Measurements from ENCODE around the gene C5AR2. TPM values are rescaled to one million over a fixed set of nuclear protein-coding genes. Genes with fewer than 3 reads are reported as not detected.

C5AR2 gene
- total and polyA plus RNA-seq, 2 experiments from 2014 or later: 0.28 TPM; not detected in 1

DNA sequence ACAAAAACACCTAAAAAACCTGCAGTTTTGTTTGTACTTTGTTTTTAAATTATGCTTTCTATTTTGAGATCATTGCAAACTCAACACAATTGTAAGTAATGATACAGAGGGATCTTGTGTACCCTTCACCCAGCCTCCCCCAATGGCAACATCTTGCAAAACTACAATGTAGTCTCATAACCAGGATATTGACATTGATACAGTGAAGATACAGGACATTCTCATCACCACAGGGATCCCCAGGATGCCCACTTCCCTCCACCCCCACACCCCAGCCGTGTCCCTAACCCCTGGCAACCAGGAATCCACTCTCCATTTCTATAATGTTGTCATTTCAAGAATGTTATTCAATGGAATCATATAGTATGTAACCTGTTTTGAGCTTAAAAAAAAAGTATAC lies 10.3 kb upstream of the C5AR2 start:
- H3K4me2 ChIP-seq: no peak overlapping the region
- no peaks in the 10 kb centered on the region for H3K79me2 ChIP-seq (replicated peaks; ENCODE audit: insufficient read depth)
- H3K36me3 ChIP-seq (ENCODE audit: insufficient read depth): no peaks in the 10 kb centered on the region
- TF ChIP-seq, protein P1, sequence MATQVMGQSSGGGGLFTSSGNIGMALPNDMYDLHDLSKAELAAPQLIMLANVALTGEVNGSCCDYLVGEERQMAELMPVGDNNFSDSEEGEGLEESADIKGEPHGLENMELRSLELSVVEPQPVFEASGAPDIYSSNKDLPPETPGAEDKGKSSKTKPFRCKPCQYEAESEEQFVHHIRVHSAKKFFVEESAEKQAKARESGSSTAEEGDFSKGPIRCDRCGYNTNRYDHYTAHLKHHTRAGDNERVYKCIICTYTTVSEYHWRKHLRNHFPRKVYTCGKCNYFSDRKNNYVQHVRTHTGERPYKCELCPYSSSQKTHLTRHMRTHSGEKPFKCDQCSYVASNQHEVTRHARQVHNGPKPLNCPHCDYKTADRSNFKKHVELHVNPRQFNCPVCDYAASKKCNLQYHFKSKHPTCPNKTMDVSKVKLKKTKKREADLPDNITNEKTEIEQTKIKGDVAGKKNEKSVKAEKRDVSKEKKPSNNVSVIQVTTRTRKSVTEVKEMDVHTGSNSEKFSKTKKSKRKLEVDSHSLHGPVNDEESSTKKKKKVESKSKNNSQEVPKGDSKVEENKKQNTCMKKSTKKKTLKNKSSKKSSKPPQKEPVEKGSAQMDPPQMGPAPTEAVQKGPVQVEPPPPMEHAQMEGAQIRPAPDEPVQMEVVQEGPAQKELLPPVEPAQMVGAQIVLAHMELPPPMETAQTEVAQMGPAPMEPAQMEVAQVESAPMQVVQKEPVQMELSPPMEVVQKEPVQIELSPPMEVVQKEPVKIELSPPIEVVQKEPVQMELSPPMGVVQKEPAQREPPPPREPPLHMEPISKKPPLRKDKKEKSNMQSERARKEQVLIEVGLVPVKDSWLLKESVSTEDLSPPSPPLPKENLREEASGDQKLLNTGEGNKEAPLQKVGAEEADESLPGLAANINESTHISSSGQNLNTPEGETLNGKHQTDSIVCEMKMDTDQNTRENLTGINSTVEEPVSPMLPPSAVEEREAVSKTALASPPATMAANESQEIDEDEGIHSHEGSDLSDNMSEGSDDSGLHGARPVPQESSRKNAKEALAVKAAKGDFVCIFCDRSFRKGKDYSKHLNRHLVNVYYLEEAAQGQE (IDR thresholded peaks at IDR 0.05; ENCODE audit: unreplicated experiment): no peak
- TF ChIP-seq CREB1 (CRISPR knock-in tag; IDR thresholded peaks at IDR 0.05; ENCODE audit: low read depth) (no peak), POLR2AphosphoS5 (IDR thresholded peaks at IDR 0.05; ENCODE audit: low read depth) (no peak)
- DNase-seq (ENCODE audit: low spot score) (no peak), ATAC-seq (no peak)
- no peaks in the 10 kb centered on the region; the same call in 2 of the 3 replicates for H3K9me3 Mint-ChIP-seq
- no peak overlapping the region for H3K4me3 Mint-ChIP-seq
- H3K4me1 Mint-ChIP-seq: no peaks in the 10 kb centered on the region
- no peaks in the 10 kb centered on the region; the same call in 1 of the 2 replicates for H3F3A ChIP-seq (replicated peaks; ENCODE audit: low read depth)
- H4K20me1 ChIP-seq (replicated peaks; ENCODE audit: insufficient read depth): no peaks in the 10 kb centered on the region
- no peak overlapping the region for H3K27ac Mint-ChIP-seq
- no peaks in the 10 kb centered on the region for H3K27me3 ChIP-seq (ENCODE audit: insufficient read depth)
- H3K9me2 ChIP-seq (ENCODE audit: insufficient read depth): no peaks in the 10 kb centered on the region
- no peaks in the 10 kb centered on the region for H3K4me1 ChIP-seq (ENCODE audit: insufficient read depth)
- H3K36me3 Mint-ChIP-seq (ENCODE audit: low read depth): no peaks in the 10 kb centered on the region; the same call in 2 of the 3 replicates
- H3K27me3 Mint-ChIP-seq (ENCODE audit: insufficient read depth, low read depth, poor library complexity): peaks cover 11% of the 10 kb centered on the region
- no peak overlapping the region for H3K27ac ChIP-seq (ENCODE audit: low read depth)
- H2AFZ ChIP-seq: no peak overlapping the region
- H3K4me3 ChIP-seq: no peak overlapping the region

DNA sequence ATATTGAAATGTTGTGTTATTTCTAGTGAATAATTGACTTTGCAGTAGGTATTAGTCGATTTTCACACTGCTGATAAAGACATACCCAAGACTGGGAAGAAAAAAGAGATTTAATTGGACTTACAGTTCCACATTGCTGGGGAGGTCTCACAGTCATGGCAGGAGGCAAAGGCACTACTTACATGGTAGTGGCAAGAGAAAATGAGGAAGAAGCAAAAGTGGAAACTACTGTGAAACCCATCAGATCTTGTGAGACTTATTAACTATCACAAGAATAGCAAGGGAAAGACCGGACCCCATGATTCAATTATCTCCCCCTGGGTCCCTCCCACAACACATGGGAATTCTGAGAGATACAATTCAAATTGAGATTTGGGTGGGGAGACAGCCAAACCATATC lies 9.9 kb upstream of the C5AR2 start:
- H3F3A ChIP-seq (replicated peaks; ENCODE audit: low read depth): no peaks in the 10 kb centered on the region; the same call in 1 of the 2 replicates
- H3K4me2 ChIP-seq: no peak overlapping the region
- Mint-ChIP-seq H3K4me3 (no peak overlapping the region), H3K4me1 (no peaks in the 10 kb centered on the region), H3K27me3 (ENCODE audit: insufficient read depth, low read depth, poor library complexity) (peaks cover 11% of the 10 kb centered on the region), H3K27ac (no peak overlapping the region), H3K36me3 (ENCODE audit: low read depth) (no peaks in the 10 kb centered on the region; the same call in 2 of the 3 replicates), H3K9me3 (no peaks in the 10 kb centered on the region; the same call in 2 of the 3 replicates)
- no peak overlapping the region for H3K27ac ChIP-seq (ENCODE audit: low read depth)
- H3K27me3 ChIP-seq (ENCODE audit: insufficient read depth): no peaks in the 10 kb centered on the region
- no peak for DNase-seq (ENCODE audit: low spot score)
- H3K79me2 ChIP-seq (replicated peaks; ENCODE audit: insufficient read depth): no peaks in the 10 kb centered on the region
- no peaks in the 10 kb centered on the region for H3K9me2 ChIP-seq (ENCODE audit: insufficient read depth)
- H2AFZ ChIP-seq: no peak overlapping the region
- no peak overlapping the region for H3K4me3 ChIP-seq
- H3K4me1 ChIP-seq (ENCODE audit: insufficient read depth): no peaks in the 10 kb centered on the region
- H4K20me1 ChIP-seq (replicated peaks; ENCODE audit: insufficient read depth): no peaks in the 10 kb centered on the region
- no peaks in the 10 kb centered on the region for H3K36me3 ChIP-seq (ENCODE audit: insufficient read depth)
- no peak for ATAC-seq
- TF ChIP-seq ZNF331 (CRISPR knock-in tag; IDR thresholded peaks at IDR 0.05; ENCODE audit: low read depth): no peak
- no peak for TF ChIP-seq STAT1 (IDR thresholded peaks at IDR 0.05; ENCODE audit: unreplicated experiment)
- no peak for TF ChIP-seq ZNF114 (CRISPR knock-in tag; IDR thresholded peaks at IDR 0.05)
- no peak for TF ChIP-seq NANOG (IDR thresholded peaks at IDR 0.05; ENCODE audit: borderline replicate concordance)
- no peak for TF ChIP-seq POLR2AphosphoS5 (IDR thresholded peaks at IDR 0.05; ENCODE audit: low read depth)
- TF ChIP-seq, protein P2, sequence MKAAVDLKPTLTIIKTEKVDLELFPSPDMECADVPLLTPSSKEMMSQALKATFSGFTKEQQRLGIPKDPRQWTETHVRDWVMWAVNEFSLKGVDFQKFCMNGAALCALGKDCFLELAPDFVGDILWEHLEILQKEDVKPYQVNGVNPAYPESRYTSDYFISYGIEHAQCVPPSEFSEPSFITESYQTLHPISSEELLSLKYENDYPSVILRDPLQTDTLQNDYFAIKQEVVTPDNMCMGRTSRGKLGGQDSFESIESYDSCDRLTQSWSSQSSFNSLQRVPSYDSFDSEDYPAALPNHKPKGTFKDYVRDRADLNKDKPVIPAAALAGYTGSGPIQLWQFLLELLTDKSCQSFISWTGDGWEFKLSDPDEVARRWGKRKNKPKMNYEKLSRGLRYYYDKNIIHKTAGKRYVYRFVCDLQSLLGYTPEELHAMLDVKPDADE (IDR thresholded peaks at IDR 0.05): no peak
- no peak for TF ChIP-seq EZH2 (IDR thresholded peaks at IDR 0.05; ENCODE audit: low read depth, unreplicated experiment)
- TF ChIP-seq, protein P1 (IDR thresholded peaks at IDR 0.05; ENCODE audit: unreplicated experiment): no peak
- no peak for TF ChIP-seq CTCF (conservative IDR thresholded peaks at IDR 0.05; ENCODE audit: low read depth in 2 of 2)
- TF ChIP-seq CREB1 (CRISPR knock-in tag; IDR thresholded peaks at IDR 0.05; ENCODE audit: low read depth): no peak

Data from GM23338 (cell line).